ENCODE measurements around the gene SEC14L5.

Gene SEC14L5

GRCh38 chr16:4945560-4946502 lies 12.3 kb upstream of the SEC14L5 start (continued):
- TF ChIP-seq ZNF610 (tag by site-specific recombination; IDR thresholded peaks at IDR 0.05; ENCODE audit: borderline replicate concordance): no peak
- TF ChIP-seq IKZF3 (tag by site-specific recombination; IDR thresholded peaks at IDR 0.05): 0 out of 2 replicates have a peak, but pooled peaks have one; percentile 16
- TF ChIP-seq ZNF664 (tag by site-specific recombination; IDR thresholded peaks at IDR 0.05): no peak
- no peak for TF ChIP-seq ZNF214 (tag by site-specific recombination; IDR thresholded peaks at IDR 0.05; ENCODE audit: borderline replicate concordance)
- no peak for TF ChIP-seq ZNF555 (tag by site-specific recombination; conservative IDR thresholded peaks at IDR 0.05)
- no peak for TF ChIP-seq REPIN1 (tag by site-specific recombination; IDR thresholded peaks at IDR 0.05; ENCODE audit: low read depth)
- TF ChIP-seq SP2 (tag by site-specific recombination; IDR thresholded peaks at IDR 0.05): peak; percentile 42
- TF ChIP-seq ZNF660 (tag by site-specific recombination; IDR thresholded peaks at IDR 0.05): no peak
- TF ChIP-seq MYNN (tag by site-specific recombination; IDR thresholded peaks at IDR 0.05; ENCODE audit: borderline replicate concordance): no peak
- TF ChIP-seq ZBTB1 (tag by site-specific recombination; IDR thresholded peaks at IDR 0.05): no peak
- peak; percentile 12; the same call in 1 of the 2 replicates for TF ChIP-seq ZNF394 (tag by site-specific recombination; IDR thresholded peaks at IDR 0.05; ENCODE audit: borderline replicate concordance)
- peak; percentile 81; the same call in 1 of the 2 replicates for TF ChIP-seq KLF17 (tag by site-specific recombination; IDR thresholded peaks at IDR 0.05)
- peak; percentile 77 for TF ChIP-seq KLF1 (tag by site-specific recombination; IDR thresholded peaks at IDR 0.05)
- no peak for TF ChIP-seq ZNF423 (tag by site-specific recombination; IDR thresholded peaks at IDR 0.05)
- TF ChIP-seq ZNF10 (tag by site-specific recombination; IDR thresholded peaks at IDR 0.05): 0 out of 2 replicates have a peak, but pooled peaks have one; percentile 9
- peak; percentile 58 for TF ChIP-seq ZNF600 (tag by site-specific recombination; IDR thresholded peaks at IDR 0.05)

GRCh38 chr16:4946917-4947316 lies 11.2 kb upstream of the SEC14L5 start:
- POLR2A ChIA-PET: no interaction called here
- Histone ChIP-seq H3K36me3 (ENCODE audit: control insufficient read depth in 2 of 2, insufficient read depth in 1 of 2, low read length in 2 of 2) (no peaks in the 10 kb centered on the region), H3K4me3 (ENCODE audit: low read depth, low read length) (no peak overlapping the region), H3K9me3 (ENCODE audit: control insufficient read depth, insufficient read depth, low read depth, low read length) (no peaks in the 10 kb centered on the region), H3K4me1 (ENCODE audit: control insufficient read depth, insufficient read depth, low read length) (peaks cover 29% of the 10 kb centered on the region), H3K27ac (ENCODE audit: extremely low read depth, low read depth, low read length) (no peak overlapping the region)
- CTCF ChIA-PET: interaction anchor here (1.4 kb wide), 1 partner anchor 9 kb away, joined by 3 read pairs; no protein-coding TSS in a partner anchor
- TF ChIP-seq ZNF488 (tag by site-specific recombination; IDR thresholded peaks at IDR 0.05) (0 out of 2 replicates have a peak, but pooled peaks have one; percentile 9), ZNF747 (tag by site-specific recombination; IDR thresholded peaks at IDR 0.05) (0 out of 2 replicates have a peak, but pooled peaks have one; percentile 39), ZBTB17 (tag by site-specific recombination; IDR thresholded peaks at IDR 0.05) (peak; percentile 96), ZFP41 (tag by site-specific recombination; IDR thresholded peaks at IDR 0.05; ENCODE audit: borderline replicate concordance) (no peak), PRDM1 (tag by site-specific recombination; IDR thresholded peaks at IDR 0.05) (no peak), ZSCAN4 (tag by site-specific recombination; IDR thresholded peaks at IDR 0.05) (no peak), ZNF473 (tag by site-specific recombination; IDR thresholded peaks at IDR 0.05) (peak; percentile 75; the same call in 1 of the 2 replicates), ZFP69B (tag by site-specific recombination; IDR thresholded peaks at IDR 0.05) (0 out of 2 replicates have a peak, but pooled peaks have one; percentile 32), PRDM2 (tag by site-specific recombination; IDR thresholded peaks at IDR 0.05; ENCODE audit: borderline replicate concordance) (no peak), ZSCAN18 (tag by site-specific recombination; IDR thresholded peaks at IDR 0.05) (peak; percentile 44; the same call in 1 of the 2 replicates)

All from HEK293 (cell line).